Measurements from ENCODE around the gene TMEM131.
A peak's percentile ranks its signal among the peaks of the same experiment; 100 is the strongest.

Gene TMEM131

DNA sequence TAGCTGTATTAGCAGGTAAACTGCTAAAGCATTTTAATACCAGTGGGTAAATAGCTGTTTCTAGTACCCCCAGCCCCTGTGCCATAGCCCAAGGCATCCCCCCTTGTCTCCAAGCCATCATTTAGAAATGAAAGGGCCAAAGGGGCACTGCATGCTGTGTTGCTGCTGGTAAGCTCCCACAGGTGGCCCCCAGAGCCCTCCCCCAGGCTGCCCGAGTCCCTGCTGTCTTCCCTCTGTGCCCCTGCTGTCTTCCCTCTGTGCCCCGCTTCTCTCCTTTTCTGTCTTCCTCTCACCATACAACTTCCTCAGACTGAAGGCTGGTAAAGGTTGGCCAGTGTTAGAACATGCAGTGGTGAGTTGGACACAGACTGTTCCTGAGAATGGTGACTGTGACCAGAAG lies 240.3 kb downstream of the TMEM131 start:
- ChIA-PET POLR2A (no interaction called here), CTCF (no interaction called here)
- H3K36me3 ChIP-seq (ENCODE audit: control insufficient read depth in 2 of 2, insufficient read depth in 1 of 2, low read length in 2 of 2): peaks cover 7 to 49% of the 10 kb centered on the region in 2 experiments
- H3K9me3 ChIP-seq (ENCODE audit: control insufficient read depth, insufficient read depth, low read depth, low read length): no peaks in the 10 kb centered on the region
- H3K27ac ChIP-seq (ENCODE audit: extremely low read depth, low read depth, low read length): no peak overlapping the region
- H3K4me1 ChIP-seq (ENCODE audit: control insufficient read depth, insufficient read depth, low read length): 0 out of 2 replicates have a peak, but pooled peaks cover 5% of the 10 kb centered on the region
- no peak overlapping the region for H3K4me3 ChIP-seq (ENCODE audit: low read depth, low read length)
- TF ChIP-seq ZNF529 (tag by site-specific recombination; IDR thresholded peaks at IDR 0.05; ENCODE audit: insufficient replicate concordance) (no peak), RBAK (tag by site-specific recombination; IDR thresholded peaks at IDR 0.05) (no peak), ZBTB17 (tag by site-specific recombination; IDR thresholded peaks at IDR 0.05) (no peak), ZNF211 (tag by site-specific recombination; IDR thresholded peaks at IDR 0.05; ENCODE audit: low read depth) (no peak), ZNF112 (tag by site-specific recombination; IDR thresholded peaks at IDR 0.05) (no peak), ZNF239 (tag by site-specific recombination; IDR thresholded peaks at IDR 0.05) (no peak), ZIC2 (tag by site-specific recombination; IDR thresholded peaks at IDR 0.05) (peak; percentile 75), ZNF48 (tag by site-specific recombination; IDR thresholded peaks at IDR 0.05) (no peak)
- TF ChIP-seq, protein P1, sequence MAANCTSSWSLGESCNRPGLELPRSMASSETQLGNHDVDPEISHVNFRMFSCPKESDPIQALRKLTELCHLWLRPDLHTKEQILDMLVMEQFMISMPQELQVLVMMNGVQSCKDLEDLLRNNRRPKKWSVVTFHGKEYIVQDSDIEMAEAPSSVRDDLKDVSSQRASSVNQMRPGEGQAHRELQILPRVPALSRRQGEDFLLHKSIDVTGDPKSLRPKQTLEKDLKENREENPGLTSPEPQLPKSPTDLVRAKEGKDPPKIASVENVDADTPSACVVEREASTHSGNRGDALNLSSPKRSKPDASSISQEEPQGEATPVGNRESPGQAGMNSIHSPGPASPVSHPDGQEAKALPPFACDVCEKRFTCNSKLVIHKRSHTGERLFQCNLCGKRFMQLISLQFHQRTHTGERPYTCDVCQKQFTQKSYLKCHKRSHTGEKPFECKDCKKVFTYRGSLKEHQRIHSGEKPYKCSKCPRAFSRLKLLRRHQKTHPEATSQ (tag by site-specific recombination; IDR thresholded peaks at IDR 0.05): no peak
- TF ChIP-seq, protein P2, sequence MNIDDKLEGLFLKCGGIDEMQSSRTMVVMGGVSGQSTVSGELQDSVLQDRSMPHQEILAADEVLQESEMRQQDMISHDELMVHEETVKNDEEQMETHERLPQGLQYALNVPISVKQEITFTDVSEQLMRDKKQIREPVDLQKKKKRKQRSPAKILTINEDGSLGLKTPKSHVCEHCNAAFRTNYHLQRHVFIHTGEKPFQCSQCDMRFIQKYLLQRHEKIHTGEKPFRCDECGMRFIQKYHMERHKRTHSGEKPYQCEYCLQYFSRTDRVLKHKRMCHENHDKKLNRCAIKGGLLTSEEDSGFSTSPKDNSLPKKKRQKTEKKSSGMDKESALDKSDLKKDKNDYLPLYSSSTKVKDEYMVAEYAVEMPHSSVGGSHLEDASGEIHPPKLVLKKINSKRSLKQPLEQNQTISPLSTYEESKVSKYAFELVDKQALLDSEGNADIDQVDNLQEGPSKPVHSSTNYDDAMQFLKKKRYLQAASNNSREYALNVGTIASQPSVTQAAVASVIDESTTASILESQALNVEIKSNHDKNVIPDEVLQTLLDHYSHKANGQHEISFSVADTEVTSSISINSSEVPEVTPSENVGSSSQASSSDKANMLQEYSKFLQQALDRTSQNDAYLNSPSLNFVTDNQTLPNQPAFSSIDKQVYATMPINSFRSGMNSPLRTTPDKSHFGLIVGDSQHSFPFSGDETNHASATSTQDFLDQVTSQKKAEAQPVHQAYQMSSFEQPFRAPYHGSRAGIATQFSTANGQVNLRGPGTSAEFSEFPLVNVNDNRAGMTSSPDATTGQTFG (tag by site-specific recombination; IDR thresholded peaks at IDR 0.05; ENCODE audit: borderline replicate concordance): no peak
- TF ChIP-seq, protein P3, sequence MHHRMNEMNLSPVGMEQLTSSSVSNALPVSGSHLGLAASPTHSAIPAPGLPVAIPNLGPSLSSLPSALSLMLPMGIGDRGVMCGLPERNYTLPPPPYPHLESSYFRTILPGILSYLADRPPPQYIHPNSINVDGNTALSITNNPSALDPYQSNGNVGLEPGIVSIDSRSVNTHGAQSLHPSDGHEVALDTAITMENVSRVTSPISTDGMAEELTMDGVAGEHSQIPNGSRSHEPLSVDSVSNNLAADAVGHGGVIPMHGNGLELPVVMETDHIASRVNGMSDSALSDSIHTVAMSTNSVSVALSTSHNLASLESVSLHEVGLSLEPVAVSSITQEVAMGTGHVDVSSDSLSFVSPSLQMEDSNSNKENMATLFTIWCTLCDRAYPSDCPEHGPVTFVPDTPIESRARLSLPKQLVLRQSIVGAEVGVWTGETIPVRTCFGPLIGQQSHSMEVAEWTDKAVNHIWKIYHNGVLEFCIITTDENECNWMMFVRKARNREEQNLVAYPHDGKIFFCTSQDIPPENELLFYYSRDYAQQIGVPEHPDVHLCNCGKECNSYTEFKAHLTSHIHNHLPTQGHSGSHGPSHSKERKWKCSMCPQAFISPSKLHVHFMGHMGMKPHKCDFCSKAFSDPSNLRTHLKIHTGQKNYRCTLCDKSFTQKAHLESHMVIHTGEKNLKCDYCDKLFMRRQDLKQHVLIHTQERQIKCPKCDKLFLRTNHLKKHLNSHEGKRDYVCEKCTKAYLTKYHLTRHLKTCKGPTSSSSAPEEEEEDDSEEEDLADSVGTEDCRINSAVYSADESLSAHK (tag by site-specific recombination; IDR thresholded peaks at IDR 0.05): peak; percentile 81
- TF ChIP-seq, protein P4, sequence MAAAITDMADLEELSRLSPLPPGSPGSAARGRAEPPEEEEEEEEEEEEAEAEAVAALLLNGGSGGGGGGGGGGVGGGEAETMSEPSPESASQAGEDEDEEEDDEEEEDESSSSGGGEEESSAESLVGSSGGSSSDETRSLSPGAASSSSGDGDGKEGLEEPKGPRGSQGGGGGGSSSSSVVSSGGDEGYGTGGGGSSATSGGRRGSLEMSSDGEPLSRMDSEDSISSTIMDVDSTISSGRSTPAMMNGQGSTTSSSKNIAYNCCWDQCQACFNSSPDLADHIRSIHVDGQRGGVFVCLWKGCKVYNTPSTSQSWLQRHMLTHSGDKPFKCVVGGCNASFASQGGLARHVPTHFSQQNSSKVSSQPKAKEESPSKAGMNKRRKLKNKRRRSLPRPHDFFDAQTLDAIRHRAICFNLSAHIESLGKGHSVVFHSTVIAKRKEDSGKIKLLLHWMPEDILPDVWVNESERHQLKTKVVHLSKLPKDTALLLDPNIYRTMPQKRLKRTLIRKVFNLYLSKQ (tag by site-specific recombination; IDR thresholded peaks at IDR 0.05; ENCODE audit: borderline replicate concordance): no peak

DNA sequence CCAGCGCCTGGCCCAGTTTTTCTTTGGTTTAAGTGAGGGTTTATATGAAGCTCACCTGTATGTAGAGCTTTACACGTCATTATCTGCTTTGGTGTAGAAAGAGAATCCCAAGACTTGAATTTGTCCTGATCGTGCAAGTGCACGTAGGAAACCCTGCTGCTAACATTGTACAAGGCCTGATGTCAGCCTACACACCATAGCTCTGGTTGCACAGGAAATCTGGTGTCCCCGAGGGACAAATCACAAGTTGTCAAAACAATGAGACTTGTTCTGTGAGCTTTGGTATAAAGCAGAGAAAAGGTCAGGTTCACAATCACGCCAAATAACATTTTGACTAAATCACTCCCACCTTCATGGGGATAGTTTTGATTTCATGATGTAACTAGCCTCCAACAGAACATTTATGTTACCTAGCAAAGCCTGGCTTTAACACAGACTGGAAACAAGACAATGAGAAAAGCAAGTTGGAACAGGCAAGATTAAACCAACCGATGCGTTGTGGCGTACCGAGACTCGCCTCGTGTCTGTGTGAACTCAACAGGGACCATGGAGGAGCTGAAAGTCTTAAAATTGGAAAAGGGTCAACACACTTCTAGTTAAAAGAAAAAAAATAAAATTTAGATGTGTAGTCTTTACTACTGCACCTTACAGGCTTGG lies 240.9 kb downstream of the TMEM131 start:
- POLR2A ChIA-PET: no interaction called here
- CTCF ChIA-PET: interaction anchor here (0.6 kb wide), 1 partner anchor 765 kb away, joined by 3 read pairs; no protein-coding TSS in a partner anchor
- no peak for TF ChIP-seq ZNF23 (tag by site-specific recombination; IDR thresholded peaks at IDR 0.05; ENCODE audit: borderline replicate concordance)
- TF ChIP-seq GFI1B (tag by site-specific recombination; IDR thresholded peaks at IDR 0.05): peak; percentile 93
- Histone ChIP-seq H3K27ac (ENCODE audit: extremely low read depth, low read depth, low read length) (no peak overlapping the region), H3K9me3 (ENCODE audit: control insufficient read depth, insufficient read depth, low read depth, low read length) (no peaks in the 10 kb centered on the region), H3K36me3 (ENCODE audit: control insufficient read depth in 2 of 2, insufficient read depth in 1 of 2, low read length in 2 of 2) (peaks cover 7 to 44% of the 10 kb centered on the region in 2 experiments), H3K4me3 (ENCODE audit: low read depth, low read length) (no peak overlapping the region), H3K4me1 (ENCODE audit: control insufficient read depth, insufficient read depth, low read length) (0 out of 2 replicates have a peak, but pooled peaks cover 5% of the 10 kb centered on the region)

Data from HEK293 (cell line).